Urinary bladder (tissue), 4 donors: ENCODE results near the gene DTX1. TPM values are rescaled to one million over a fixed set of nuclear protein-coding genes. Genes with fewer than 3 reads are reported as not detected.

Experiments
- DNase-seq: peaks from one replicate; pipeline ENCODE4 v3.0.0-alpha.2; 2015; ENCODE audit errors: extremely low spot score
- H3K27ac ChIP-seq: one replicate; pipeline ENCODE4 v1.5.1; 2013; ENCODE audit warnings: low read depth, mild to moderate bottlenecking, moderate library complexity
- H3K36me3 ChIP-seq: one replicate; pipeline ENCODE4 v1.6.1; 2013; ENCODE audit warnings: mild to moderate bottlenecking, moderate library complexity; ENCODE audit not compliant: insufficient read depth
- H3K4me1 ChIP-seq: one replicate; pipeline ENCODE4 v1.6.1; 2013; ENCODE audit warnings: mild to moderate bottlenecking, moderate library complexity; ENCODE audit not compliant: insufficient read depth
- H3K4me3 ChIP-seq: one replicate; pipeline ENCODE4 v1.5.1; 2013; ENCODE audit warnings: low read depth, low read length
- WGBS: extraction: QIAGEN DNeasy Blood & Tissue Kit; methylation state at CpG from one replicate; pipeline ENCODE4 v1.1.7; 2013; 5-methylcytosine and 5-hydroxymethylcytosine counted together
- polyA plus RNA-seq: library from polyadenylated mRNA; stranded (reverse); fragments of 200-250 nt; gene quantifications from one replicate; pipeline ENCODE4 v1.2.3, GENCODE V29; 2013
- total RNA-seq: library from RNA; depleted of rRNA; stranded (reverse); fragments of >200 nt; gene quantifications from one replicate; pipeline ENCODE4 v1.2.3, GENCODE V29; 2014
- donor health status: healthy with polysubstance abuse.
- donor health status: healthy.

The DTX1 gene
- total and polyA plus RNA-seq, 2 donors, result 1.5 to 3.3 TPM

DNA sequence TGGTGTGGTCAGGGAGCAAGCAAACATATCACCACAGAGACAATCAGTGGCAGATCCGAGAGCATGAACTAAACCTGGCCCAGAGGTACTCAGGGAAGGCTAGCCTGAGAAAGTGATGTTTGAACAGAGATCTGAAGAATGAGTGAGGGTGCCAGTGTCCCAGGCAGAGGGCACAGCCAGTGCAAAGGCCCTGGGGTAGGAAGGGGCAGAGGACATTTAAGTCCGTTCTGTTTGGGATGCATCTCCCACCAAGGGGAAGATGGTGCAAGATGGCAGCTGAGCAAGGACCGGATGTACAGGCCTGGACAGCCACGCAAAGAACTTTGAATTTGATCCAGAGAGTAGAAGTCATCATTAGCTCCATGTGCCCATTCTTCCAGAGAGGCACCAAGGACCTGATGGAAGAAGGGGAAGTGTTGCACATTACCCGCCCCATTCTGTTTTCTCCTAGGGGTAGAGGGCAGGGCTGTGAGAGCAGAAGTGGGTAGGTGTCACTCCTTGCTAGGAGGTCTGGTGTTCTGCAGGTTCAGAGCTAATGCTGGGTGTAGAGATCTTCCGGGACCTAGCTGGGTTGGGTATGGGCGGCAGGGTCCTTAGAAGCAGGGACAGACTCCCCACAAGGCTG is 3.9 kb downstream of the DTX1 start:
- H3K27ac ChIP-seq, result no peak overlapping the region
- H3K4me1 ChIP-seq, result no peaks in the 10 kb centered on the region
- DNase-seq, result no peak
- no peak overlapping the region for H3K4me3 ChIP-seq
- 85% methylated on average over 7 of the region's 7 CpGs for whole genome bisulfite sequencing
- no peaks in the 10 kb centered on the region for H3K36me3 ChIP-seq

- DNase-seq, result no peak
- H3K4me3 ChIP-seq, result no peak overlapping the region
- H3K4me1 ChIP-seq, result no peaks in the 10 kb centered on the region
- WGBS, result 62% methylated on average over 10 of the region's 10 CpGs
- no peak overlapping the region for H3K27ac ChIP-seq
- no peaks in the 10 kb centered on the region for H3K36me3 ChIP-seq
Observed at GRCh38 chr12:113061061-113061694, 4.6 kb downstream of the DTX1 start.

- no peak overlapping the region for H3K27ac ChIP-seq
- no peaks in the 10 kb centered on the region for H3K4me1 ChIP-seq
- H3K36me3 ChIP-seq, result no peaks in the 10 kb centered on the region
- no peak for DNase-seq
- no peak overlapping the region for H3K4me3 ChIP-seq
- 59% methylated on average over 23 of the region's 23 CpGs for WGBS
Observed at GRCh38 chr12:113062502-113063395, 6.2 kb downstream of the DTX1 start.

GRCh38 chr12:113063396-113064350 is 7.1 kb downstream of the DTX1 start:
- H3K27ac ChIP-seq, result no peak overlapping the region
- H3K4me3 ChIP-seq, result no peak overlapping the region
- no peaks in the 10 kb centered on the region for H3K4me1 ChIP-seq
- WGBS, result 80% methylated on average over 9 of the region's 9 CpGs
- H3K36me3 ChIP-seq, result no peaks in the 10 kb centered on the region
- DNase-seq, result no peak

DNA sequence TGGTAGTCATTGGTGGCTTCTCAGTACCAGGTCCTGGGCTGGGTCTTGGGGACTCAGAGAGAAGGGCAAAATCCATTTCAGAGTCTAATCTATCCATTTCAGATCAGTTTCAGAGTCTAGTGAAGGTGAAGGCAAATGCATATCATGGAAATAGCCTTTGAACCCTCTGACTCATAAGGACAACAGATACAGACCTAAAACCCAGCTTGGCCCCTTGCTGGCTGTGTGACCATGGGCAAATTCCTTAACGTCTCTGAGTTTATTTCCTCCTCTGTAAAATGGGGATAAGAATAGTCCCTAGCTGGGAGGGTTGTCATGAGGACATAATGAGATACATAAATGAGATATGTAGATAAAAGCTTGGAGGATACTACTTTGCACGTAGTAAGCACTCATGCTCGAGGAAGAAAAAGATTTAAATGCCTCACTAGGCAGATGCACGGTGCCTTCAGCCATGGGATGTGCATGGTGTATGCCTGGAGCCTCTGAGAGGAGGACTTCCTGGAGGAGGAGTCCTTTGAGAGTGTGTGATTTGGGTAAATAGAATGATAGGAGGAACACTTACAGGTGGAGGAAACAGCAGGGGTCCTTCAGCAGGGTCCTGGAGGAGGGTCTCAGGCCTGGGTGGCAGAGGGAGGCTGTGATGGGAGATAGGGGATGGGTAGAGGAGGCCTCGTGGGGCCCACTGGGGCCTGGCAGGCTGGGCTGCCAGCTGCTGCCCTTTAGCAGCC is 8.0 kb downstream of the DTX1 start:
- Histone ChIP-seq H3K27ac (no peak overlapping the region), H3K36me3 (no peaks in the 10 kb centered on the region), H3K4me3 (no peak overlapping the region), H3K4me1 (no peaks in the 10 kb centered on the region)
- 54% methylated on average over 5 of the region's 5 CpGs for WGBS
- DNase-seq, result no peak

GRCh38 chr12:113065126-113066007 is 8.8 kb downstream of the DTX1 start:
- DNase-seq, result no peak
- no peaks in the 10 kb centered on the region for H3K4me1 ChIP-seq
- no peak overlapping the region for H3K27ac ChIP-seq
- 19% methylated on average over 31 of the region's 31 CpGs for WGBS
- no peak overlapping the region for H3K4me3 ChIP-seq
- H3K36me3 ChIP-seq, result no peaks in the 10 kb centered on the region

GRCh38 chr12:113066813-113067400 is 10.4 kb downstream of the DTX1 start:
- no peaks in the 10 kb centered on the region for H3K4me1 ChIP-seq
- no peaks in the 10 kb centered on the region for H3K36me3 ChIP-seq
- 56% methylated on average over 13 of the region's 13 CpGs for WGBS
- H3K4me3 ChIP-seq, result no peak overlapping the region
- no peak overlapping the region for H3K27ac ChIP-seq
- no peak for DNase-seq

DNA sequence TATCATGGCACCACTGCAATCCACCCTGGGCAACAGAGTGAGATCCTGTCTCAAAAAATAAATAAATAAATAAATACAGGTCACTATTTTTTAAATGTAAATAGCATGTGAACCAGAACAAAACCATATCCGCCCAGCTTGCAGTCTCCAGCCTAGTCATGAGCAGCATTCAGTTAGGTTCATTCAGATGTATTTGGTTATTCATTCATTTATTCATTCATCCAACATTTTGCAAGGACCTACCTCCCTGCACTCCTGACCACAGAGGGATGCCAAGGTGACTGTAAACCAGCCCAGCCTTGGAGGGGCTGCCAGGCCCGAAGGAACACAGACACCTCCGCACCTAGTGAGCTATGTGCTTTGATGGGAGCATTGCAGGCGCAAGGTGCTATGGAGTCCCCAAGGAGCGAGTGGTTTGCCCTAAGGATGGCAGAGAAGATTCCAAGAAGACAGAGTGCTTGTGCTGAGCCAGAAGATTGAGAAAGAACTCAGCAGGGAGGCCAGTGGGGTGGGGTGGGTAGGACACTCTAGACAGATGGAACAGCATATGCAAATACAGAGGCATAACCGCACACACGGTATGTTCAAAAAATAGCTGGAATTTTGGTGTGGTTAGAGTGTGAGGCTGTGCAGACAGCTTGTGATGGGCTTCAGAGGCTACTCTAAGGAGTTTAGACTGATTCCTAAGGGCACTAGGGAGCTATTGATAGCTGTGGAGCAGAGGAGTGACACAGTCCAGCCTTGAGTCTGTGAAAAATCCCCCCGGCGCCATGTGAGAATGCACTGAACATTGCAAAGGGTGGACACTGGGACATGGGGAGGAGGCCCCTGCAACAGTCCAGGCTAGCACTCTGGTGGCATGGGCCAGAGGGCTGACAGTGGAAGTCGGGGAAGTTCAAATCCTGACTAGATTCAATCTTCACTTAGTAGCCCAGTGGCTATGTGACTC is 11.7 kb downstream of the DTX1 start:
- no peaks in the 10 kb centered on the region for H3K36me3 ChIP-seq
- H3K4me3 ChIP-seq, result no peak overlapping the region
- H3K4me1 ChIP-seq, result no peaks in the 10 kb centered on the region
- WGBS, result 89% methylated on average over 10 of the region's 10 CpGs
- no peak for DNase-seq
- H3K27ac ChIP-seq, result no peak overlapping the region

- H3K4me3 ChIP-seq, result no peak overlapping the region
- H3K4me1 ChIP-seq, result no peaks in the 10 kb centered on the region
- 70% methylated on average over 5 of the region's 5 CpGs for WGBS
- DNase-seq, result no peak
- no peaks in the 10 kb centered on the region for H3K36me3 ChIP-seq
- no peak overlapping the region for H3K27ac ChIP-seq
Observed at GRCh38 chr12:113069149-113069548, 12.6 kb downstream of the DTX1 start.

- 90% methylated on average over 6 of the region's 6 CpGs for WGBS
- DNase-seq, result no peak
Observed at GRCh38 chr12:113069751-113070116, 13.2 kb downstream of the DTX1 start.

More at GRCh38 chr12:113069751-113070116, 13.2 kb downstream of the DTX1 start:
- no peak overlapping the region for H3K4me3 ChIP-seq
- no peaks in the 10 kb centered on the region for H3K36me3 ChIP-seq
- no peaks in the 10 kb centered on the region for H3K4me1 ChIP-seq
- H3K27ac ChIP-seq, result no peak overlapping the region
